Effector memory CD4-positive, alpha-beta T cell (primary cell): ENCODE data around the gene IGFALS.

Experiments used
- DNase-seq, 3 donors: peaks; one replicate each; pipeline ENCODE4 v3.0.0-alpha.2; 2020
- H3K27ac ChIP-seq: 2 replicates; pipeline ENCODE4 v1.7.0; 2013; ENCODE audit warnings: mild to moderate bottlenecking, low read length, moderate library complexity; ENCODE audit not compliant: insufficient read depth, poor library complexity, severe bottlenecking
- H3K27me3 ChIP-seq: replicated peaks from 2 replicates; pipeline ENCODE4 v1.7.0; 2013; ENCODE audit warnings: mild to moderate bottlenecking, low read length; ENCODE audit not compliant: insufficient read depth, control insufficient read depth, poor library complexity, severe bottlenecking
- H3K36me3 ChIP-seq: 2 replicates; pipeline ENCODE4 v1.7.0; 2013; ENCODE audit warnings: mild to moderate bottlenecking, low read length, moderate library complexity; ENCODE audit not compliant: control insufficient read depth, insufficient read depth
- H3K4me1 ChIP-seq: 2 replicates; pipeline ENCODE4 v1.7.0; 2013; ENCODE audit warnings: low read length, mild to moderate bottlenecking; ENCODE audit not compliant: control insufficient read depth, insufficient read depth, poor library complexity, severe bottlenecking
- H3K4me3 ChIP-seq: 2 replicates; pipeline ENCODE4 v1.7.0; 2013; ENCODE audit warnings: low read length, low read depth, mild to moderate bottlenecking; ENCODE audit not compliant: insufficient read depth, poor library complexity, severe bottlenecking
- H3K9me3 ChIP-seq: 2 replicates; pipeline ENCODE4 v1.7.0; 2013; ENCODE audit warnings: mild to moderate bottlenecking, low read length, moderate library complexity; ENCODE audit not compliant: control insufficient read depth

Gene IGFALS

DNA sequence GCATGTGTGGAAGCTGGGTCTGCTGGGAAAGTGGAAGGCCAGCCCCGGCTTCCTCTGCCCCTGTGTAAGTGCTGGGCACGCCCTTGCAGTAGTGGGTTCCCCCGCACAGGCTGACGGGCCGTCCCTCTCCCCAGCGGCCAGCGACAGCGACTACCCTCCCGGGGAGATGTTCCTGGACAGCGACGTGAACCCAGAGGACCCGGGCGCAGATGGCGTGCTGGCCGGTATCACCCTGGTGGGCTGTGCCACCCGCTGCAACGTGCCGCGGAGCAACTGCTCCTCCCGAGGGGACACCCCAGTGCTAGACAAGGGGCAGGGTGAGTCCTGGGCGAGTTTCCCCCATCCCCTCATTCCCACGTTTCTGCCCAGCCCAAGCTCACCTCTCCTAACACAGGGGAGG lies 27.7 kb downstream of the IGFALS start:
- no peaks in the 10 kb centered on the region for H3K9me3 ChIP-seq
- no peaks in the 10 kb centered on the region for H3K27me3 ChIP-seq
- DNase-seq, result no peak
- peaks cover 65% of the 10 kb centered on the region for H3K36me3 ChIP-seq
- peaks cover 5% of the 10 kb centered on the region for H3K4me1 ChIP-seq
- H3K27ac ChIP-seq, result no peak overlapping the region
- H3K4me3 ChIP-seq, result no peak overlapping the region

DNA sequence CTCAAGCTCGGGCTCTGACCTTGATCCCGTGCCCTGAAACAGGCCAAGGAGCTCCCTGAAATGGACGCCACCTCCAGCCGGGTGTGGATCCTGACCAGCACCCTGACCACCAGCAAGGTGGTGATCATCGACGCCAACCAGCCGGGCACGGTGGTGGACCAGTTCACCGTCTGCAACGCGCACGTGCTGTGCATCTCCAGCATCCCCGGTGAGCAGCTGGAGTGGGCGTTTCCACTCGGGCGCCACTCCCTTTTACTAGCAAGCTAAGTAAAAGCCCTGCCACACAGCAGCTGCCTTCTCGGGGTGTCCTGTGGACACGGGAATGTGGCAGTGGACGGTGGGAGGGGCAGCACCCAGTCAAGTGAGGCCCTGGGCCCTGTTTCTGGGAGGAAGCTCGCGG lies 28.5 kb downstream of the IGFALS start:
- H3K9me3 ChIP-seq, result no peaks in the 10 kb centered on the region
- H3K36me3 ChIP-seq, result peaks cover 69% of the 10 kb centered on the region
- no peak for DNase-seq

DNA sequence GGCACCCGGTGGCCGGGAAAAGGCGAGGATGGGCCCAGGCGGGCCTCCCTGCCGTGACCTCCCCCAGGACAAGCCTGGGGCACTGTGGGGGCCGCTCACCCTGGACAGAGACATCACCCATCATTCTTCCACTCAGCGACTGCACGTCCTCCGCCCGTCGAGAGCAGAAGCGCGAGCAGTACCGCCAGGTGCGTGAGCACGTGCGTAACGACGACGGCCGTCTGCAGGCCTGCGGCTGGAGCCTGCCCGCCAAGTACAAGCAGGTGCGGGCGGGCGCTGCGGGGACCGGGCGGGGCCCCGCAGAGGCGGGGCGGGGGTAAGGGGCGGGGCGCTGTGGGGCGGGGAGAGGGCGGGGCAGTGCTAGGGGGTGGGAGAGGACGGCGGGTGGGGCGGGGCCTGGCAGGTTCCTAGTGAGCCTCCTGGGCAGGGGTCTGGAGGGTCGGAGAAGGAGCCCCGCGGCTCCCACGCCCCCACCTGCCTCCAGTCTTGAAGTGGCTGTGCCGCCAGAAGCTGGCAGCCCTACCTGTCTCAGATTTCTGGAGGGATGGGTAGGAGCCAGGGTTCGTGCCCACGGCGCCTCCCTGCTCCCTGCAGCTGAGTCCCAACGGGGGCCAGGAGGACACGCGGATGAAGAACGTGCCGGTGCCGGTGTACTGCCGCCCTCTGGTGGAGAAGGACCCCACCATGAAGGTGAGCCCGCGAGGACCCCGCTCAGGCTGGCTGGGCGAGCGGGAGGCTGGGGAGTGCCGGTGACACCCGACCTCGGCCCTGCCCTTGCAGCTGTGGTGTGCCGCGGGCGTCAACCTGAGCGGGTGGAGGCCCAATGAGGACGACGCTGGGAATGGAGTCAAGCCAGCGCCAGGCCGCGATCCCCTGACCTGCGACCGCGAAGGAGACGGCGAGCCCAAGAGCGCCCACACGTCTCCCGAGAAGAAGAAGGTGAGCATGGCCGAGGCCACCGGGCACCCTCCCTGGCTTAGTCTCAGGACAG lies 29.7 kb downstream of the IGFALS start:
- Histone ChIP-seq H3K36me3 (peaks cover 67% of the 10 kb centered on the region), H3K27me3 (no peaks in the 10 kb centered on the region), H3K9me3 (no peaks in the 10 kb centered on the region), H3K4me3 (no peak overlapping the region), H3K27ac (no peak overlapping the region), H3K4me1 (no peaks in the 10 kb centered on the region)
- no peak for DNase-seq

More for the DNA sequence above, 28.5 kb downstream of the IGFALS start:
- Histone ChIP-seq H3K27ac (no peak overlapping the region), H3K4me3 (no peak overlapping the region), H3K27me3 (no peaks in the 10 kb centered on the region), H3K4me1 (no peaks in the 10 kb centered on the region)

- no peaks in the 10 kb centered on the region for H3K4me1 ChIP-seq
- H3K36me3 ChIP-seq, result peaks cover 64% of the 10 kb centered on the region
- H3K4me3 ChIP-seq, result no peak overlapping the region
- H3K27me3 ChIP-seq, result no peaks in the 10 kb centered on the region
- H3K27ac ChIP-seq, result no peak overlapping the region
- no peak for DNase-seq
- H3K9me3 ChIP-seq, result no peaks in the 10 kb centered on the region
These were observed 30.5 kb downstream of the IGFALS start for GRCh38 chr16:1762879-1763520.

DNA sequence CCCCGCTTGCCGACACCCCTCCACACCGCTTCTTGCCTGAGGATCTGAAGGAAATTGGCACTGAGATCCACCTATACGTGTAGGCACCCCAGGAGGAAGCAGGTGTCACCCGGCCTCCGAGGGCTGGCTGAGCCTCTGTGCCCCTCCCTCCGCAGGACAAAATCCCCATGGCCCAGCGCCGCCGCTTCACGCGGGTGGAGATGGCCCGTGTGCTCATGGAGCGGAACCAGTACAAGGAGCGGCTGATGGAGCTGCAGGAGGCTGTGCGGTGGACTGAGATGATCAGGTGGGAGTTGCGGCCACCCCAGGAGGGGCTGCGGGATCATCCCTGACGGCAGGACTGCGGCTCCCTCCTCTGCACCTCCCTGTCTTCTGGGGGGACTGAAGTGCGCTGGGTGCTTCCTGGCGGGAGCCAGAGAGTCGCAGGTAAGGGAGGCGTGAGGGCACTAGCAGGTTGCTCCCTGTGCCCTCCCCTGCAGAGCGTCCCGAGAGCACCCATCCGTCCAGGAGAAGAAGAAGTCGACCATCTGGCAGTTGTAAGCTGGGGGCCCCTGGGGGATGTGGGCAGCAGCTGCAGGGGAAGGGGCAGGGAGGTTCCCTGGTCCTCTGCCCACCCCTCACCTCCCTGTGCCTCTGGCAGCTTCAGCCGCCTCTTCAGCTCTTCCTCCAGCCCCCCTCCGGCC lies 31.2 kb downstream of the IGFALS start:
- H3K4me1 ChIP-seq, result no peaks in the 10 kb centered on the region
- H3K27me3 ChIP-seq, result no peaks in the 10 kb centered on the region
- no peak overlapping the region for H3K27ac ChIP-seq
- no peak for DNase-seq
- no peak overlapping the region for H3K4me3 ChIP-seq
- H3K9me3 ChIP-seq, result no peaks in the 10 kb centered on the region
- H3K36me3 ChIP-seq, result peaks cover 58% of the 10 kb centered on the region

- Histone ChIP-seq H3K27ac (no peak overlapping the region), H3K4me3 (no peak overlapping the region), H3K27me3 (no peaks in the 10 kb centered on the region), H3K9me3 (no peaks in the 10 kb centered on the region), H3K4me1 (peaks cover 6% of the 10 kb centered on the region), H3K36me3 (peaks cover 52% of the 10 kb centered on the region)
- no peak for DNase-seq
These were observed 31.8 kb downstream of the IGFALS start for GRCh38 chr16:1761751-1762150.

GRCh38 chr16:1760911-1761310 lies 32.6 kb downstream of the IGFALS start:
- peaks cover 45% of the 10 kb centered on the region for H3K36me3 ChIP-seq
- H3K27me3 ChIP-seq, result no peaks in the 10 kb centered on the region
- no peak for DNase-seq
- no peak overlapping the region for H3K4me3 ChIP-seq
- H3K27ac ChIP-seq, result no peak overlapping the region
- H3K9me3 ChIP-seq, result no peaks in the 10 kb centered on the region
- peaks cover 8% of the 10 kb centered on the region for H3K4me1 ChIP-seq

DNA sequence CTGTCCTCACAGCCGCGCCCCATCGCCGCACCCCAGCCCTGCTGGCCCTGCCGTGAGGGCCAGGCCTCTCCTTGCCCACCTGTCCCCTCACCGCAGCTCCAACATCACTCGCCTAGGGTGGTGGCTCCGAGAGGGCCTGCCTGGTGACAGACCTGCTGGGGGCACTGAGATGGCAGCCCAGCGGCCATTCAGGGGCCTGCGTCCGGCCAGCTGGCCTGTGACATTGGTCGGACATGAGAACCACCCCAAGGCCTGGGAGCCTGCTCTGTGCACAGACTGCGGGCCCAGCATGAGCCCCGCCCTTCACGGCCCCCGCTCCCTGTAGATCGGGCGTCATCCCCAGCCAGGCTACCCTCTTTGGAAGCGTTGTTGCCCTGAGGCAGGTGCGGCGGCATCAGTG lies 34.0 kb downstream of the IGFALS start:
- peaks cover 38% of the 10 kb centered on the region for H3K36me3 ChIP-seq

DNA sequence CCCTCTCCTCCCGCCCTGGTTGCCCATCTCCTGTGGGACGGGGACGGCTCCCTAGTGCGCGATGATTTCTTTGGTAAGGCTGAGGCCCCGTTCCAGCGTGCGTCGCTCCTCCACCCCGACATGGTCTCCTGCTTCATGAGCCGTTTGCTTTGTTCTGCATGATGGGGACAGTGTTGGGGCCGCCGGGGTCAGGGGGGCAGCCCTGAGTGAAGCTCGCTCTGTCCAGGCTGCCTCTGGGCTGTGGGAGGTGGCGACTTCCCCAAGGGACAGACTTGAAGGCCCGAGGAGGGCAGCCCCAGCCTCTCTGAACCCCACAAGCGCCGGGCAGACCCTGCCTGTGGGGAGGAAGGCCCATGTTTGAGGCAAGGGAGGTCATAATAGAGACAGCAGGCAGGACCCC lies 34.6 kb downstream of the IGFALS start:
- no peak overlapping the region for H3K4me3 ChIP-seq
- H3K9me3 ChIP-seq, result no peaks in the 10 kb centered on the region
- no peaks in the 10 kb centered on the region for H3K27me3 ChIP-seq
- H3K27ac ChIP-seq, result no peak overlapping the region
- peaks cover 38% of the 10 kb centered on the region for H3K36me3 ChIP-seq
- peaks cover 8% of the 10 kb centered on the region for H3K4me1 ChIP-seq
- DNase-seq, result no peak

More for the DNA sequence above, 34.0 kb downstream of the IGFALS start:
- peaks cover 8% of the 10 kb centered on the region for H3K4me1 ChIP-seq
- H3K9me3 ChIP-seq, result no peaks in the 10 kb centered on the region
- H3K27me3 ChIP-seq, result no peaks in the 10 kb centered on the region
- DNase-seq, result no peak
- H3K27ac ChIP-seq, result no peak overlapping the region
- no peak overlapping the region for H3K4me3 ChIP-seq
